HPDE6-E6E7 (cell line): ENCODE measurements around the gene NLRP6.
"Not testable (repeated sequence)": the region's sequence is repeated elsewhere in the genome, so short reads cannot be mapped to it uniquely, and the experiment has no call there.

Experiments
- DNase-seq: peaks from one replicate; pipeline ENCODE4 v3.0.0; 2011; ENCODE audit warnings: missing footprints; ENCODE audit errors: extremely low spot score

The NLRP6 gene

DNA sequence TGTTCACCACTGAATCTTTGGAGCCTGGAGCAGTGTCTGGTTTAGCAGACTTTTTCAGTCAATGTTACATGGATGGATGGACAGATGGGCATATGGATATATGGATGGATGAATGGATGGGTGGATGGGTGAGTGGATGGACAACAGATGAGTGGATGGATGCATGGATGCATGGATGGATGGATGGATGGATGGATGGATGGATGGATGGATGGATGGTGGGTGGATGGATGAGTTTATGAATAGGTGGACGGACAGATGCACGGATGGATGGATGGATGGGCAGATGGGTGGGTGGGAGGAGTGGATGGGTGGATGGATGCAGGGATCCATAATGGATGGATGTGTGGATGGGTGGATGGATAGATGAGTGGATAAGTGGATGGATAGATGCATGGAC lies 22.4 kb upstream of the NLRP6 start:
- DNase-seq, result no peak

- no peak for DNase-seq
Measured at GRCh38 chr11:256952-257737, 21.1 kb upstream of the NLRP6 start.

DNA sequence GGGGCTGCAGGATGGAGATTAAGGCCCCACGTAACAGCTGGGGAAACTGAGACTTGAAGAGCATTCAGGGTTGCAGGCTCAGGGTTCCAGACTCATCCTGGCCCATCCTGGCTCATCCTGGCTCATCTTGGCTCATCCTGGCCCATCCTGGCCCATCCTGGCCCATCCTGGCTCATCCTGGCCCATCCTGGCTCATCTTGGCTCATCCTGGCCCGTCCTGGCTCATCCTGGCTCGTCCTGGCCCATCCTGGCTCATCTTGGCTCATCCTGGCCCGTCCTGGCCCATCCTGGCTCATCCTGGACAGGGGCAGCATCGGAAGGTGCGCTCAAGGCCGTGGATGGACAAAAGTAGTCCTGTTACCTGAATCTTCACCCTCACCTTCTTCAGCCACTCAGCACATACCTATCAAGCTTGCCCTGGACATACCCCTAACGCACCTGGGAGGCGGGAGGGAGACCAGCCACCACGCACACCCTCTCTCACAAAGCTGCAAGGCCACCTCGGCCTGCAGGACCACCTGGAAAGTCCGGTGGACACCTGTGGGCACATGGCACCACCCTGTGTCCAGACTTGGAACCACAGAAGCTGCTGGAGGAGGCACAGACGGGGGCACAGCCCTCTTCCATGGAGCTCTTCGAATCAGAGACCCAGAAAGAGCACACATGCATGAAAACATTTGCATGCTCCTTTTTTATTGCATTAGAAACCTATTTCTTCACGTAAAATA lies 20.3 kb upstream of the NLRP6 start:
- DNase-seq, result no peak

DNA sequence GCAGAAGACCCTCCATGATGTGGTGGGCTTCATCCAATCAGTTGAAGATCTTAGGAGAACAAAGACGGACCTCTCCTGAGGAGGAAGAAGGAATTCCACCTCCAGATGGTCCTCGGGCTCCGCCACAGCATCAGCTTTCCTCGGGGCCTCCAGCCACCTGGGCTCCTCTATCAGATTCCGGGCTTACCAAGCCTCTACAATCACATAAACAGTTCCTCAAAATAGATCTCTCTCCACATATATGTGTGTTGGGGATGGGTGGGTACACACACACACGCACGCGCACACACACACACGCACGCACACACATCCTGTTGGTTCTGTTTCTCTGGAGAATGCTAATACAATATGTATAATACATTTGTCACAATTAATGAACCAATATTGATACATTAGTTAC lies 18.8 kb upstream of the NLRP6 start:
- no peak for DNase-seq

GRCh38 chr11:261624-262023 lies 16.6 kb upstream of the NLRP6 start:
- DNase-seq, result no peak

- no peak for DNase-seq
Measured at GRCh38 chr11:266676-267439, 11.3 kb upstream of the NLRP6 start.

DNA sequence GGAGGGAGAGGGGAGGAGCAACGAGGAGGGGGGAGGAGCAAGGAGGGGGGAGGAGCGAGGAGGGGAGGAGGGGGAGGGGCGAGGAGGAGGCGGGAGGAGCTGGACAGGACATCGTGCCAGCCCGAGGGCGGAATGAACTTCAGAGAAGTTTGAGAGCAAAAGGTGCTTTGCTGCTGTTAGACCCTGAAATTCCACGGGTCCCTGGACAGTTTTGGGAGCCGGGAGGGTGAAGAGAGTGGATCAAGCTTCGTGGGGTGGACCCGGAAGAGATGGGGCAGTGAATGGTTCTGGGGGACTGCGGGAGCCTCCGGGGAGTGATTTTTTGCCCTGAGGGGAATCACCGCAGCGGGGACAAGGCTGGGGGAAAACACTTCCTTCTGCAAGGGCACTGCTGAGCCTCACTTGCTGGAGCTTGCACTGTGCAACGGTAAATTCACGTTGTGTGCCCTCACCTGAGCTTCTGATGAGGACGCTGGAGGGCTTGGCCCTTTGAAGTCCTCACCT lies 10.7 kb upstream of the NLRP6 start:
- DNase-seq, result no peak

DNA sequence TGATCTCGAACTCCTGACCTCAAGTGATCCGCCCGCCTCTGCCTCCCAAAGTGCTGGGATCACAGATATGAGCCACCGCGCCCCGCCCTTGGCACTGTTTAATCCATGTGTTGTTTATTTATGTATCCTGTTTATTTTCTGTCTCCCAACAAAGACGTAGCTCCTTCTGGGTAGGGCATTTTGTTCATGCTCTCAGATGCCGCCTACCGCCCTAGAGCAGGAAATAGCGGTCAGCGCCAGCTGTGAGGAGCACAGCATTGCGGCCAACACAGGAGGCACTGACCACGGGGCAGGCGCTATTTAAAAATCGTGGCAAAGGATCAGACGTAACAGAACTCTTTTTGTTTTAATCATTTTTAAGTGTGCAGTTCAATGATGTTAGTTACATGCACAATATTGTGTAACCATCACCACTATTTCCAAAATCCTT lies 9.5 kb upstream of the NLRP6 start:
- DNase-seq, result not testable (repeated sequence)

- DNase-seq, result no peak
Measured at GRCh38 chr11:269146-269890, 8.9 kb upstream of the NLRP6 start.

- DNase-seq, result no peak
Measured at GRCh38 chr11:270451-271318, 7.5 kb upstream of the NLRP6 start.

DNA sequence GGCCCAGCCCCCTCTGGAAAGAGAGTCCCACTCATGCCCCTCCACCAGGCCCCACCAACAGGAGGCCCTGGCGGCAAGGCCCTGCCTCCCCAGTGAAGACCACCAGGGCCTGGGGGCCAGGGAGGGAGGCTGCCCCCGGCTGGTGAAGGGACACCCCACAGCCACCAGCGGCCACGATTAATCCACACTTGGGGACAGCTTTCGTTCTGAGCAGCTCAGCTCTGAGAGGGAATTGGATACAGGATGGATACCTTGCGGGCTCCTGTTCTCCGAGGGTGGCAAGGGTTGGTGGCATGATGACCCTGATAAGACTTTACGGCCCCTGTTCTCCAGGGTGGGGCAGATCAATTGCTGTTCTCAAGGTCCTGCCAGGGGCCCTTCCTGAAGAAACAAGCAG lies 6.9 kb upstream of the NLRP6 start:
- DNase-seq, result no peak

GRCh38 chr11:272195-272930 lies 5.8 kb upstream of the NLRP6 start:
- no peak for DNase-seq

GRCh38 chr11:272931-273198 lies 5.3 kb upstream of the NLRP6 start:
- no peak for DNase-seq

- no peak for DNase-seq
Measured at GRCh38 chr11:276219-276618, 2.0 kb upstream of the NLRP6 start.

- no peak for DNase-seq
Measured at GRCh38 chr11:279040-279965, 1.1 kb downstream of the NLRP6 start.

DNA sequence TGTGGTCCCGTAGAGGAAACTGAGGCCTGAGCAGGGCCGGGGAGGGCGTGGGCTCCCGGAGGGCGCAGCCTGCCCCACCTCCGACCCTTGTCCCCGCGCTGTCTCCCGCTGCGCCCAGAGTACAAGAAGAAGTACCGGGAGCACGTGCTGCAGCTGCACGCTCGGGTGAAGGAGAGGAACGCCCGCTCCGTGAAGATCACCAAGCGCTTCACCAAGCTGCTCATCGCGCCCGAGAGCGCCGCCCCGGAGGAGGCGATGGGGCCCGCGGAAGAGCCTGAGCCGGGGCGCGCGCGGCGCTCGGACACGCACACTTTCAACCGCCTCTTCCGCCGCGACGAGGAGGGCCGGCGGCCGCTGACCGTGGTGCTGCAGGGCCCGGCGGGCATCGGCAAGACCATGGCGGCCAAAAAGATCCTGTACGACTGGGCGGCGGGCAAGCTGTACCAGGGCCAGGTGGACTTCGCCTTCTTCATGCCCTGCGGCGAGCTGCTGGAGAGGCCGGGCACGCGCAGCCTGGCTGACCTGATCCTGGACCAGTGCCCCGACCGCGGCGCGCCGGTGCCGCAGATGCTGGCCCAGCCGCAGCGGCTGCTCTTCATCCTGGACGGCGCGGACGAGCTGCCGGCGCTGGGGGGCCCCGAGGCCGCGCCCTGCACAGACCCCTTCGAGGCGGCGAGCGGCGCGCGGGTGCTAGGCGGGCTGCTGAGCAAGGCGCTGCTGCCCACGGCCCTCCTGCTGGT lies 1.9 kb downstream of the NLRP6 start:
- DNase-seq, result no peak

DNA sequence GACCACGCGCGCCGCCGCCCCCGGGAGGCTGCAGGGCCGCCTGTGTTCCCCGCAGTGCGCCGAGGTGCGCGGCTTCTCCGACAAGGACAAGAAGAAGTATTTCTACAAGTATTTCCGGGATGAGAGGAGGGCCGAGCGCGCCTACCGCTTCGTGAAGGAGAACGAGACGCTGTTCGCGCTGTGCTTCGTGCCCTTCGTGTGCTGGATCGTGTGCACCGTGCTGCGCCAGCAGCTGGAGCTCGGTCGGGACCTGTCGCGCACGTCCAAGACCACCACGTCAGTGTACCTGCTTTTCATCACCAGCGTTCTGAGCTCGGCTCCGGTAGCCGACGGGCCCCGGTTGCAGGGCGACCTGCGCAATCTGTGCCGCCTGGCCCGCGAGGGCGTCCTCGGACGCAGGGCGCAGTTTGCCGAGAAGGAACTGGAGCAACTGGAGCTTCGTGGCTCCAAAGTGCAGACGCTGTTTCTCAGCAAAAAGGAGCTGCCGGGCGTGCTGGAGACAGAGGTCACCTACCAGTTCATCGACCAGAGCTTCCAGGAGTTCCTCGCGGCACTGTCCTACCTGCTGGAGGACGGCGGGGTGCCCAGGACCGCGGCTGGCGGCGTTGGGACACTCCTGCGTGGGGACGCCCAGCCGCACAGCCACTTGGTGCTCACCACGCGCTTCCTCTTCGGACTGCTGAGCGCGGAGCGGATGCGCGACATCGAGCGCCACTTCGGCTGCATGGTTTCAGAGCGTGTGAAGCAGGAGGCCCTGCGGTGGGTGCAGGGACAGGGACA lies 2.7 kb downstream of the NLRP6 start:
- no peak for DNase-seq
